ENCODE results near the gene PLA2G4A.
A peak's percentile ranks its signal among the peaks of the same experiment; 100 is the strongest.

PLA2G4A gene

GRCh38 chr1:186804679-186805078, 24.1 kb upstream of the PLA2G4A start:
- no peak overlapping the region for H3K4me3 ChIP-seq (replicated peaks; ENCODE audit: low read depth, low read length)
- DNase-seq (ENCODE audit: extremely low read depth, low read depth) = no peak
- no peak for TF ChIP-seq CTCF (IDR thresholded peaks at IDR 0.05; ENCODE audit: low read depth, low read length, missing control alignments)

DNA sequence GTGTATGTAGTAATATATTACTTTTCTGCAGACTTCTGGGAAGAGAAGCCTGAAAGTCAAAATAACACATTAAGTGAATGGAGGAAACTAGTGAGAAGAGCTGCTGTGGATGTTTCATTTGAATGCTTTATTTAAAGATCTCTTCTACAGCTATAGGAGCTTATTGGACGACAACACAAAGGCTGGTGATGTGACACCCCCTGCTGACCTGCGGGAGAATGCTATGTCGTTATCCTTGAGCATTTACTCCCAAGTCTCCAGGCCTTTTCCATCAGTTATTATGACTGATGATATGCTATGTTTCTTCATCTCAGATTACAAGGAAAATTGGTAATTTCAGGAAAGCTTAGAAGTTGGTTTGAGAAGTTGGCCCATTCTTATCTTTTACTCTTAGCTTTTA, 22.3 kb upstream of the PLA2G4A start:
- no peak overlapping the region for H3K4me3 ChIP-seq (replicated peaks; ENCODE audit: low read depth, low read length)
- DNase-seq (ENCODE audit: extremely low read depth, low read depth) = peak; percentile 19
- TF ChIP-seq CTCF (IDR thresholded peaks at IDR 0.05; ENCODE audit: low read depth, low read length, missing control alignments) = peak; percentile 41

DNA sequence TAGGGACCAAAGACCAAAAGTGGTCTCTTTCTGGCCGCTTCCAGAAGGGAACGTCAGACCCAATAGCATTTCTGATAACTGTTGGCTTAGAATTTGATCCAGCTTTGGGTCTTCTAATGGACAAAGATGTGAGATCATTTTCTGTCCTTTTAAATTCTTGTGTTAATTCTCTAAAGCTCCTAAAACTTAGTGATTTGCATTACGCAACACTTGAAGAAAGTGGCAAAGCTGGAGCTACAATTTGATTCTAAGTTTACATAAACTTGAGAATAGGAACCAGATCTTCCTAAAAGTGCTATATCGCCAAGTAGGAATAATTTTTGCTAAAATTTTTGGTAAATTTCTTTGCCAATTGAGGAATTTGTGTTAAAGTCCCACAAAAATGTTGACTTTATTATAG, 21.6 kb upstream of the PLA2G4A start:
- no peak overlapping the region for H3K4me3 ChIP-seq (replicated peaks; ENCODE audit: low read depth, low read length)
- no peak for DNase-seq (ENCODE audit: extremely low read depth, low read depth)
- no peak for TF ChIP-seq CTCF (IDR thresholded peaks at IDR 0.05; ENCODE audit: low read depth, low read length, missing control alignments)

DNA sequence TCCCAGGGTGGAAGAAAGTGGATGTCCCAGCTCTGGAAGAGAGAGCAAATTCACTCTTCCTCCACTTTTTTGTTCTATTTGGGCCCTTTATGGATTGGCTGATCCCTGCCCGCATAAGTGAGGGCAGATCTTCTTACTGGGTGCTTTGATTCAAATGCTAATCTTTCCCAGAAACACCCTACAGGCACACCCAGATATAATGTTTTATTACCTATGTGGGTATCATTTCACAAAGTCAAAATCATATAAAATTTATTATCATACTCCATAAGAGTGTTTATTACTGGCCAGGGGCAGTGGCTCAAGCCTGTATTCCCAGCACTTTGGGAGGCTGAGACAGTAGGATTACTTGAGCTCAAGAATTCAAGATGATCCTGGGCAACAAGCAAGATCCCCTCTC, 16.9 kb upstream of the PLA2G4A start:
- DNase-seq (ENCODE audit: extremely low read depth, low read depth) = no peak
- no peak for TF ChIP-seq CTCF (IDR thresholded peaks at IDR 0.05; ENCODE audit: low read depth, low read length, missing control alignments)
- no peak overlapping the region for H3K4me3 ChIP-seq (replicated peaks; ENCODE audit: low read depth, low read length)

- no peak for TF ChIP-seq CTCF (IDR thresholded peaks at IDR 0.05; ENCODE audit: low read depth, low read length, missing control alignments)
- H3K4me3 ChIP-seq (replicated peaks; ENCODE audit: low read depth, low read length) = no peak overlapping the region
- no peak for DNase-seq (ENCODE audit: extremely low read depth, low read depth)
These were observed 16.2 kb upstream of the PLA2G4A start for GRCh38 chr1:186812570-186812969.

DNA sequence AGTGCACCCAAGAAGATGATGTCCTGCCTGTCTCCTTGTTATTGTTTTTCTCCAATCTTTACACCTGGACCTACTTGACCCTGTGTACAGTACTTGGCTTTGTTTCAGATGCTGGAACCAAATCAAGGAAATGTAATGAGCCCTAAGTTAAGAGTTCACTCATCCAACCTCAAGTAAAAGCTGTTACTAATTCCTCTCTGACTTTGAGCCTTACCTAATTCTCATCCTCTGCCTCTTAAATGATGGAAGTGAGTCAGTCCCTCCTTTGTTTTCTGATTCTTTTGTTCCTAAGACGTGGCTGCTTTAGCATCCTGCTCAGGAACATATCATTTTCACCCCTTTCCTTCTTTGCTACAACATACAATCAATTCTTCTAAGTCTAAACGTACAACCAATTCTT, 15.3 kb upstream of the PLA2G4A start:
- no peak for TF ChIP-seq CTCF (IDR thresholded peaks at IDR 0.05; ENCODE audit: low read depth, low read length, missing control alignments)
- H3K4me3 ChIP-seq (replicated peaks; ENCODE audit: low read depth, low read length) = no peak overlapping the region
- no peak for DNase-seq (ENCODE audit: extremely low read depth, low read depth)

GRCh38 chr1:186819126-186819525, 9.6 kb upstream of the PLA2G4A start:
- no peak overlapping the region for H3K4me3 ChIP-seq (replicated peaks; ENCODE audit: low read depth, low read length)
- no peak for TF ChIP-seq CTCF (IDR thresholded peaks at IDR 0.05; ENCODE audit: low read depth, low read length, missing control alignments)
- no peak for DNase-seq (ENCODE audit: extremely low read depth, low read depth)
